Right atrium auricular region (tissue), 2 donors: ENCODE results near the gene C1GALT1. TPM values are rescaled to one million over a fixed set of nuclear protein-coding genes. Genes with fewer than 3 reads are reported as not detected.

Experiments
- DNase-seq: peaks from one replicate; pipeline ENCODE4 v3.0.0-alpha.2; 2019; ENCODE audit warnings: low spot score
- H3K27ac ChIP-seq, 2 donors: fragments of 200-600 bp; sonication (generic); 1 replicate in 1 of 2; 2 replicates in 1 of 2; pipeline ENCODE4 v1.5.1; 2016 to 2019
- H3K27me3 ChIP-seq, 2 donors: fragments of 200-600 bp; sonication (generic); one replicate each; pipeline versions ENCODE4 v1.5.1 to v1.6.0; 2017 to 2019
- H3K36me3 ChIP-seq: fragments of 200-600 bp; sonication (generic); one replicate; pipeline ENCODE4 v1.5.1; 2016
- H3K4me1 ChIP-seq, 2 donors: fragments of 200-600 bp; sonication (generic); one replicate each; pipeline versions ENCODE4 v1.5.1 to v1.6.0; 2017 to 2019
- H3K4me3 ChIP-seq, 2 donors: fragments of 200-600 bp; sonication (generic); 1 replicate in 1 of 2; 2 replicates in 1 of 2; pipeline ENCODE4 v1.5.1; 2017 to 2019; ENCODE audit warnings: mild to moderate bottlenecking in 1 of 2, moderate library complexity in 1 of 2
- H3K9me3 ChIP-seq, 2 donors: fragments of 200-600 bp; sonication (generic); one replicate each; pipeline ENCODE4 v1.5.1; 2019
- total RNA-seq, 2 donors: library from RNA; depleted of rRNA; stranded (reverse); fragments of >200 nt; gene quantifications; one replicate each; pipeline ENCODE4 v1.1.0, GENCODE V29; 2016
- TF ChIP-seq, protein P1 (sequence below), 2 donors: fragments of 200-600 bp; sonication (generic); IDR thresholded peaks; one replicate each; pipeline ENCODE4 v1.5.1; 2019; ENCODE audit warnings: antibody characterized with exemption in 2 of 2

C1GALT1 gene
- total RNA-seq, 2 donors from 2014 or later: 21.1 to 25.1 TPM

GRCh38 chr7:7209412-7210050 lies 27.2 kb downstream of the C1GALT1 start:
- H3K9me3 ChIP-seq: no peaks in the 10 kb centered on the region
- H3K4me3 ChIP-seq: no peak overlapping the region
- H3K27me3 ChIP-seq: no peaks in the 10 kb centered on the region
- H3K4me1 ChIP-seq: no peaks in the 10 kb centered on the region
- TF ChIP-seq, protein P1, sequence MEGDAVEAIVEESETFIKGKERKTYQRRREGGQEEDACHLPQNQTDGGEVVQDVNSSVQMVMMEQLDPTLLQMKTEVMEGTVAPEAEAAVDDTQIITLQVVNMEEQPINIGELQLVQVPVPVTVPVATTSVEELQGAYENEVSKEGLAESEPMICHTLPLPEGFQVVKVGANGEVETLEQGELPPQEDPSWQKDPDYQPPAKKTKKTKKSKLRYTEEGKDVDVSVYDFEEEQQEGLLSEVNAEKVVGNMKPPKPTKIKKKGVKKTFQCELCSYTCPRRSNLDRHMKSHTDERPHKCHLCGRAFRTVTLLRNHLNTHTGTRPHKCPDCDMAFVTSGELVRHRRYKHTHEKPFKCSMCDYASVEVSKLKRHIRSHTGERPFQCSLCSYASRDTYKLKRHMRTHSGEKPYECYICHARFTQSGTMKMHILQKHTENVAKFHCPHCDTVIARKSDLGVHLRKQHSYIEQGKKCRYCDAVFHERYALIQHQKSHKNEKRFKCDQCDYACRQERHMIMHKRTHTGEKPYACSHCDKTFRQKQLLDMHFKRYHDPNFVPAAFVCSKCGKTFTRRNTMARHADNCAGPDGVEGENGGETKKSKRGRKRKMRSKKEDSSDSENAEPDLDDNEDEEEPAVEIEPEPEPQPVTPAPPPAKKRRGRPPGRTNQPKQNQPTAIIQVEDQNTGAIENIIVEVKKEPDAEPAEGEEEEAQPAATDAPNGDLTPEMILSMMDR (IDR thresholded peaks at IDR 0.05): no peak
- no peak for DNase-seq
- H3K27ac ChIP-seq: no peak overlapping the region
- no peaks in the 10 kb centered on the region for H3K36me3 ChIP-seq

GRCh38 chr7:7210475-7211237 lies 28.3 kb downstream of the C1GALT1 start:
- DNase-seq: no peak
- H3K27ac ChIP-seq: no peak overlapping the region
- TF ChIP-seq, protein P1 (IDR thresholded peaks at IDR 0.05): no peak

DNA sequence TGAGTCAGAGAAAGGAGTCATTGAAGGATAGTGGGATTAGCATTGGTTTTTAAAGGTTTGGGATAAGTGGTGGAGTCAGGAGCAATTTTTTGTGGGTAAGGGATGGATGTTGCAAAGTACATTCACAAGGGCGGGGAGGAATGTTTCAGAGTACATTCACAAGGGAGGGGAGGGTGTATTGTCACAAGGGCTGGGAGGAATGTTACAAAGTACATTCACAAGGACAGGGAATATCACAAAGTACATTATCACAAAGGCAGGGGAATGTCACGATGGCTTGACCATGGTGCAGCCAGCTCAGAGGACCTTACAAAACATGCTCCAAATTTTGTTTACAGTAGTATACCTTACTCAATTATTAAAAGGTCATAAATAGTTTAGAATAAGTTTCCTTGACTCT lies 30.3 kb downstream of the C1GALT1 start:
- Histone ChIP-seq H3K27ac (no peak overlapping the region), H3K36me3 (peaks cover 9% of the 10 kb centered on the region), H3K9me3 (no peaks in the 10 kb centered on the region), H3K4me1 (no peaks in the 10 kb centered on the region), H3K4me3 (no peak overlapping the region), H3K27me3 (no peaks in the 10 kb centered on the region)
- TF ChIP-seq, protein P1 (IDR thresholded peaks at IDR 0.05): no peak
- DNase-seq: no peak

More at GRCh38 chr7:7210475-7211237, 28.3 kb downstream of the C1GALT1 start:
- no peaks in the 10 kb centered on the region for H3K9me3 ChIP-seq
- H3K36me3 ChIP-seq: no peaks in the 10 kb centered on the region
- H3K4me3 ChIP-seq: no peak overlapping the region
- H3K4me1 ChIP-seq: no peaks in the 10 kb centered on the region
- H3K27me3 ChIP-seq: no peaks in the 10 kb centered on the region

DNA sequence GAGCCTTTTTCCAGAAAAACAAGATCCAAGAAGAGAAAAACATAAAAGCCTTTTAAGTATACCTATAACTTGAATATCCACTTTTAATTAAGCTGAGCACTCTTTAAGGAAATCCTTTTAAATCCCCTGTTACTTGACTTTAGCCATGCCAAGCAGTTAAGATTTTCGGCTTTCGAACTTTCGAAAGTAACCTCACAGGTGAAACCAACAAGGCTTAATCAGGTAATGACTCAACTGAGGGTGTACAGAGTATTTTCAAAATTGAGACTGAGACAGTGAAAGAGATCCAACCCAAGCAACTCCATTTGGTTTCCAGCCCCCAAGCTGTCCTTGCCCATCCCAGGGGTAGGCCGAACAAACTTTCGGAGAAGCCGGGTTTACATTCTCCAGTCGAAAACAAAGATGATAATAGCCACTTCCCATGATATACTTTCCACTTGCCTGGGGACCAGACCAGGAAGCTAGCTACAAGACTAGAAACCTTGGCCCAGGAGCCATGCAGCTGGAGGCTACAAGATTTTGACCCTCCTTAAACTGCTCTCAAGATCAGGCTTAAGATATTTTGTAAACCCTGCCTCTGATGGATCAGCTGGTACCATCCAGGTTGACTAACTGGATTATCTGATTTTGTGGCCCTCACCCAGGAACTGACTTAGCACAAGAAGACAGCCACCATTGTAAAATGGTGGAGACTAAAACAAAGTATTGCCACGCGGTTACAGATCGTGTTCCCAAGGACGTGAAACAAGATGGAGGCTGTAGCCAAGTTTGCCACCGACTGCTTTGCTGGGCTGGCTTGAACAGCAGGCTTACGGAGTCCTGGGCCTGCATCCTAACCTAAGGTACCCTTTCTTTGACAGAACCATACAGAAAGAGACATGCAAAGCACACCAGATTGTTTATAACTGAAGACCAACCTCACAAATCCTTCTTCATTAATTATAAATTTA lies 32.3 kb downstream of the C1GALT1 start:
- no peak for DNase-seq
- Histone ChIP-seq H3K27me3 (no peaks in the 10 kb centered on the region), H3K36me3 (peaks cover 15% of the 10 kb centered on the region), H3K9me3 (no peaks in the 10 kb centered on the region), H3K4me1 (no peaks in the 10 kb centered on the region), H3K27ac (no peak overlapping the region), H3K4me3 (no peak overlapping the region)
- TF ChIP-seq, protein P1 (IDR thresholded peaks at IDR 0.05): no peak

GRCh38 chr7:7216279-7216678 lies 33.9 kb downstream of the C1GALT1 start:
- no peak overlapping the region for H3K4me3 ChIP-seq
- peaks cover 15% of the 10 kb centered on the region for H3K36me3 ChIP-seq
- H3K27ac ChIP-seq: no peak overlapping the region
- no peak for DNase-seq
- H3K27me3 ChIP-seq: no peaks in the 10 kb centered on the region
- H3K4me1 ChIP-seq: no peaks in the 10 kb centered on the region
- H3K9me3 ChIP-seq: no peaks in the 10 kb centered on the region
- TF ChIP-seq, protein P1 (IDR thresholded peaks at IDR 0.05): no peak
